Upper lobe of right lung (tissue), 1 donor: ENCODE data around the gene FOXN3. TPM values are rescaled to one million over a fixed set of nuclear protein-coding genes. Genes with fewer than 3 reads are reported as not detected.
"Not testable (repeated sequence)": the region's sequence is repeated elsewhere in the genome, so short reads cannot be mapped to it uniquely, and the experiment has no call there.

ENCODE experiments used
- ATAC-seq: fragments of 200-7000 bp; cut with Tn5 transposase; one replicate; pipeline ENCODE4 v1.9.1; 2020; ENCODE audit warnings: mild to moderate bottlenecking, moderate library complexity
- DNase-seq: peaks from one replicate; pipeline ENCODE4 v3.0.0-alpha.2; 2020
- H3K27ac ChIP-seq: fragments of 200-600 bp; one replicate; pipeline ENCODE4 v1.8.0; 2022
- H3K27me3 ChIP-seq: fragments of 200-600 bp; one replicate; pipeline ENCODE4 v1.8.0; 2022; ENCODE audit warnings: mild to moderate bottlenecking
- H3K36me3 ChIP-seq: fragments of 200-600 bp; one replicate; pipeline ENCODE4 v1.8.0; 2022
- H3K4me1 ChIP-seq: fragments of 200-600 bp; one replicate; pipeline ENCODE4 v1.8.0; 2022
- H3K4me3 ChIP-seq: fragments of 200-600 bp; one replicate; pipeline ENCODE4 v1.8.0; 2022; ENCODE audit warnings: mild to moderate bottlenecking
- H3K9me3 ChIP-seq: fragments of 200-600 bp; one replicate; pipeline ENCODE4 v1.8.0; 2022
- CTCF ChIP-seq: fragments of 200-600 bp; IDR thresholded peaks from one replicate; pipeline ENCODE4 v1.8.0; 2022; ENCODE audit warnings: antibody characterized with exemption
- intact Hi-C: fragments of 100-400 bp; cut with DNase I; formaldehyde crosslinking; loops from one replicate; pipeline ENCODE4 v1.11.0; 2022
- total RNA-seq: library from RNA; stranded (reverse); fragmentation: NEBNext Ultra II Directional; extraction: Animal tissue kit (Norgen Biotek cat#: 25700); gene quantifications from one replicate; pipeline ENCODE4 v1.2.1, GENCODE V29; 2021
- donor health status: DM: no; HTN: yes; CAD: no; lungs with severe emphysema.

The FOXN3 gene
- total RNA-seq, 1 donor from 2014 or later: 103 TPM

GRCh38 chr14:89205137-89205740 lies 211.8 kb downstream of the FOXN3 start:
- no peak for DNase-seq
- ATAC-seq: no peak
- H3K4me1 ChIP-seq: no peaks in the 10 kb centered on the region
- no peak overlapping the region for H3K4me3 ChIP-seq
- no peak for TF ChIP-seq CTCF
- H3K36me3 ChIP-seq: no peaks in the 10 kb centered on the region
- no peaks in the 10 kb centered on the region for H3K27me3 ChIP-seq
- intact Hi-C loops: no loop called here
- H3K9me3 ChIP-seq: no peaks in the 10 kb centered on the region
- H3K27ac ChIP-seq: no peak overlapping the region

DNA sequence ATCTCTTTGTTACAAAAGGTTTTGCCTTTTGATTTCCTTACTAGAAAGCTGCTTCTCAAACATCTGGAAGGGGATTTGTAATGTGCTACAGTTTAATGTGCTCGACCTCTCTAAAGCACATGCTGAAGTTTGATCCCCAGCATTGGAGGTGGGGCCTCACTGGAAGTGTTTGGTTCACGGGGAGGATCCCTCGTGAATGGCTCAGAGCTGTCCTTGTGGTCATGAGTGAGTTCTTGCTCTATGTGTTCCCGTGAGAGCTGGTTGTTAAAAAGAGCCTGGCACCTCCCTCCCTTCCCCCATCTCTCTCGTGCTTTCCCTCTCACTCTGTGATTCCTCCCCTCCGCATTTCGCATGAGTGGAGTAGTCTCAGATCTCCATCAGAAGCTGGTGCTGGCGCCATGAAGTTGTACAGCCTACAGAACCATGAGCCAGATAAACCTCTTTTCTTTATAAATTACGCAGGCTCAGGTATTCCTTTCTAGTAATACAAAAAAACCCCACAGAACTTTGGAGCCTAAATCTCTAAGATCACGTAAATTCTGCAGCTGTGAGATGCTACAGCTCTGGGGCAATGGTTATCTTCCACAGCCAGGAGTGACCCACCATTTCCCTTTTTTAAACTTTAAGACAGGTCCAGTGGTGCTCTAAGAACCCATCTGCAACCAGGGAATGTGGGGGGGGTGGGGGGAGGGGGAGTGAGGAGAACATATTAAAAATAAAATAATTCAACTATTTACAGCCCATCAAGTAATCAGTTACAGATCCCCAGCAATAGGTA lies 214.4 kb downstream of the FOXN3 start:
- H3K27me3 ChIP-seq: no peaks in the 10 kb centered on the region
- H3K4me3 ChIP-seq: no peak overlapping the region
- no peaks in the 10 kb centered on the region for H3K36me3 ChIP-seq
- ATAC-seq (no peak), DNase-seq (no peak)
- no peaks in the 10 kb centered on the region for H3K9me3 ChIP-seq
- no peaks in the 10 kb centered on the region for H3K4me1 ChIP-seq
- TF ChIP-seq CTCF: no peak
- intact Hi-C loops: no loop called here
- no peak overlapping the region for H3K27ac ChIP-seq

DNA sequence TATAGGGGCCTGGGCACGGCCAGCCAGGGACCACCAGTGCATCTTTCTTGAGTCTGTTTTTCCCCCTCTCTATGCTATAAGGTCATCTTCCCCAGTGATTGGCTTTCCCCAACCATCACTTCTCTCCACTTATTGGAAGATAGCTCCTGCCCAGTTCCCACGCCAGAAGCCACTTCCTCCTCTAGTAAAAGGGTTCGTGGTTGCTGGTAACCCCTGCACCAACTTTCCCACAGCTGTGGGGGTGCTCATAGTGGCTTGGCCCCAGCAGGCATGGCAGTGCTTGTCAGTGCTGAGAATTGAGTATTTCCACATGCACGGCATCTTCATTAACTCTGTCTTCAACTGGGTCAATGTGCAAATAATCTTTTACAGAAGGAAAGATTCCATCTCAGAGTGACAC lies 215.4 kb downstream of the FOXN3 start:
- no peak for TF ChIP-seq CTCF
- no peaks in the 10 kb centered on the region for H3K36me3 ChIP-seq
- H3K4me1 ChIP-seq: no peaks in the 10 kb centered on the region
- intact Hi-C loops: no loop called here
- H3K4me3 ChIP-seq: no peak overlapping the region
- H3K9me3 ChIP-seq: no peaks in the 10 kb centered on the region
- ATAC-seq: peak; percentile 54
- H3K27ac ChIP-seq: no peak overlapping the region
- H3K27me3 ChIP-seq: no peaks in the 10 kb centered on the region
- DNase-seq: no peak

- ATAC-seq, DNase-seq, H3K36me3 ChIP-seq, intact Hi-C loops, H3K27ac ChIP-seq, H3K27me3 ChIP-seq, H3K4me1 ChIP-seq, H3K4me3 ChIP-seq, H3K9me3 ChIP-seq: not testable (repeated sequence)
Measured at GRCh38 chr14:89199357-89199756, 217.7 kb downstream of the FOXN3 start.

- H3K27ac ChIP-seq: no peak overlapping the region
- no peak for TF ChIP-seq CTCF
- intact Hi-C loops: no loop called here
- H3K9me3 ChIP-seq: no peaks in the 10 kb centered on the region
- no peaks in the 10 kb centered on the region for H3K36me3 ChIP-seq
- H3K4me1 ChIP-seq: no peaks in the 10 kb centered on the region
- ATAC-seq (peak; percentile 64), DNase-seq (no peak)
- no peaks in the 10 kb centered on the region for H3K27me3 ChIP-seq
- no peak overlapping the region for H3K4me3 ChIP-seq
Measured at GRCh38 chr14:89198544-89199329, 218.3 kb downstream of the FOXN3 start.

DNA sequence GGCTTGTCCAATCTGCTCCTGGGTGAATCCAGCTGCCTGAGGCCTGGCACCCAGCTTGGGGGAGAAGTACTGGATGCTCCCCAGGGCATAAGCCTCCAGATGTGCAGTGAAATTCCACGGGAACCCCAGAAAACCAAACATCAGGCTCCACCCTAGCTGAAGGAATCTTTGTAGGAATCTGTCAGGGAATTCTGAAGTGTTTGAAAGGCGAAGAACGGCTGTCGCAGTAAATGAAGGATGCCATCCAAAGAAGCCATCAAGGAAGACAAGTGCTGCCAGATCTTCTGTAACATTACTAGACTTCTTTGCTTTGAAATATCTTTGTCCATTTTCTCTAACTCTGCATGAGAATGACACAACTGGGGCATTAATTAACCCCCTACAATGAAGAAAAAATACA lies 219.4 kb downstream of the FOXN3 start:
- ATAC-seq: no peak
- no peak overlapping the region for H3K4me3 ChIP-seq
- H3K36me3 ChIP-seq: no peaks in the 10 kb centered on the region
- H3K27me3 ChIP-seq: no peaks in the 10 kb centered on the region
- no peak for DNase-seq
- no peaks in the 10 kb centered on the region for H3K9me3 ChIP-seq
- no peak overlapping the region for H3K27ac ChIP-seq
- no peaks in the 10 kb centered on the region for H3K4me1 ChIP-seq
- no peak for TF ChIP-seq CTCF
- intact Hi-C loops: no loop called here
